CD4-positive, alpha-beta T cell (primary cell): ENCODE data around the gene CHD5. TPM values are rescaled to one million over a fixed set of nuclear protein-coding genes. Genes with fewer than 3 reads are reported as not detected.

Experiments
- ATAC-seq: fragments of 200-7000 bp; cut with Tn5 transposase; one replicate; pipeline ENCODE4 v1.10.0; 2022; ENCODE audit warnings: mild to moderate bottlenecking; ENCODE audit not compliant: poor library complexity
- CTCF ChIA-PET: fragments of 350-600 bp; sonication (Branson Sonifier 250); formaldehyde crosslinking; loops from one replicate; lab custom pipeline; 2021; ENCODE audit warnings: antibody characterized with exemption, inconsistent platforms; lab: Charles Lee
- POLR2A ChIA-PET: fragments of 350-600 bp; sonication (Branson Sonifier 250); formaldehyde crosslinking; loops from one replicate; lab custom pipeline; 2021; ENCODE audit warnings: antibody characterized with exemption, inconsistent platforms; lab: Charles Lee
- DNase-seq, 14 experiments: peaks; one replicate each; pipeline ENCODE4 v3.0.0-alpha.2; 2013 to 2020; ENCODE audit warnings: mixed read lengths in 2 of 14
- H3K27ac ChIP-seq, 2 donors: one replicate each; pipeline versions ENCODE4 v1.5.1 to v1.7.0; 2013; ENCODE audit warnings: low read length in 2 of 2, low read depth in 1 of 2, mild to moderate bottlenecking in 1 of 2
- H3K27me3 ChIP-seq, 2 experiments: 1 replicate in 1 of 2; 2 replicates in 1 of 2; pipeline versions ENCODE4 v1.6.1 to v1.7.0; 2013; ENCODE audit warnings: low read length in 2 of 2, control low read depth in 1 of 2, mild to moderate bottlenecking in 1 of 2, moderate library complexity in 1 of 2; ENCODE audit not compliant: insufficient read depth in 2 of 2, control insufficient read depth in 1 of 2
- H3K36me3 ChIP-seq: one replicate; pipeline ENCODE4 v1.6.1; 2013; ENCODE audit warnings: low read length, control low read depth; ENCODE audit not compliant: insufficient read depth
- H3K4me1 ChIP-seq: one replicate; pipeline ENCODE4 v1.6.1; 2013; ENCODE audit warnings: low read length, control low read depth; ENCODE audit not compliant: insufficient read depth
- H3K4me3 ChIP-seq: one replicate; pipeline ENCODE4 v1.5.1; 2013; ENCODE audit warnings: mild to moderate bottlenecking, low read length, moderate library complexity
- H3K9me3 ChIP-seq, 2 experiments: 1 replicate in 1 of 2; 2 replicates in 1 of 2; pipeline versions ENCODE4 v1.6.1 to v1.7.0; 2013; ENCODE audit warnings: low read length in 2 of 2, mild to moderate bottlenecking in 2 of 2, control low read depth in 1 of 2, moderate library complexity in 1 of 2; ENCODE audit not compliant: control insufficient read depth in 1 of 2, insufficient read depth in 1 of 2
- H3K27ac Mint-ChIP-seq: one replicate; pipeline ENCODE4 v1.8.0; 2020; ENCODE audit warnings: mixed read lengths
- H3K27me3 Mint-ChIP-seq: one replicate; pipeline ENCODE4 v1.8.0; 2021; ENCODE audit warnings: mixed read lengths
- H3K36me3 Mint-ChIP-seq: one replicate; pipeline ENCODE4 v1.8.0; 2021; ENCODE audit warnings: low read depth, mixed read lengths
- H3K4me1 Mint-ChIP-seq: one replicate; pipeline ENCODE4 v1.8.0; 2021; ENCODE audit warnings: low read depth, mixed read lengths
- H3K4me3 Mint-ChIP-seq: one replicate; pipeline ENCODE4 v1.8.0; 2020; ENCODE audit warnings: mild to moderate bottlenecking, mixed read lengths
- H3K9me3 Mint-ChIP-seq: one replicate; pipeline ENCODE4 v1.8.0; 2020; ENCODE audit warnings: mixed read lengths
- intact Hi-C, 2 experiments: fragments of 100-400 bp; cut with DNase I in 1 of 2; cut with micrococcal nuclease in 1 of 2; formaldehyde crosslinking; loops; one replicate each; pipeline versions ENCODE4 v1.15.1 to v1.9.0; 2023 to 2025; cut with DNase I, micrococcal nuclease
- total RNA-seq, 174 experiments: library from RNA in 2 of 174; stranded (reverse) in 2 of 174; gene quantifications; one replicate each; pipeline ENCODE4 v1.2.3 and lab custom pipeline; 2021 to 2026
- TF ChIP-seq, protein P1 (sequence below): fragments of 200-600 bp; IDR thresholded peaks from one replicate; pipeline ENCODE4 v1.8.0; 2022; ENCODE audit warnings: antibody characterized with exemption, mild to moderate bottlenecking

Gene CHD5
- total RNA-seq, 2 experiments from 2014 or later = 0.25 to 0.34 TPM

DNA sequence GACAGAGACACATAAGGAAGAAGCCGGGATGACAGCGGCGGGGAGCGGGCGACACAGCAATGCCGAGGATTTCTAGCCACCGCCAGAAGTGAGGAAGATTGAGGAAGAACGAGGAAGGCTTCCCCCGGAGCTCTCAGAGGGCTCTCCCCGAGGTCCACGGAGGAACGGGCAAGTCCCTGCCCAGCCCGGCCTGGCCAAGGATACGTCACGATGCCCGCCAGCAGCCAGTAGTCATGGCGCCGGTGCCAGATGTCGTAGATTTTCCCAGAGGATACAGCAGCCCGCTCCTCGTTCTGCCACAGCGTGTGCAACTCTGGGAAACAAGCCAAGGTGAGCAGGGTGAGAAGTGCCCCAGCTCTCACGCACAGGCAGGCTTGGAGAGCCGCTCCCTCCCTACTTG, 68.5 kb downstream of the CHD5 start:
- no peak overlapping the region for H3K27ac Mint-ChIP-seq
- no peaks in the 10 kb centered on the region for H3K4me1 ChIP-seq
- H3K9me3 Mint-ChIP-seq = no peaks in the 10 kb centered on the region
- no peak overlapping the region for H3K27ac ChIP-seq
- no peaks in the 10 kb centered on the region for H3K27me3 Mint-ChIP-seq
- TF ChIP-seq, protein P1, sequence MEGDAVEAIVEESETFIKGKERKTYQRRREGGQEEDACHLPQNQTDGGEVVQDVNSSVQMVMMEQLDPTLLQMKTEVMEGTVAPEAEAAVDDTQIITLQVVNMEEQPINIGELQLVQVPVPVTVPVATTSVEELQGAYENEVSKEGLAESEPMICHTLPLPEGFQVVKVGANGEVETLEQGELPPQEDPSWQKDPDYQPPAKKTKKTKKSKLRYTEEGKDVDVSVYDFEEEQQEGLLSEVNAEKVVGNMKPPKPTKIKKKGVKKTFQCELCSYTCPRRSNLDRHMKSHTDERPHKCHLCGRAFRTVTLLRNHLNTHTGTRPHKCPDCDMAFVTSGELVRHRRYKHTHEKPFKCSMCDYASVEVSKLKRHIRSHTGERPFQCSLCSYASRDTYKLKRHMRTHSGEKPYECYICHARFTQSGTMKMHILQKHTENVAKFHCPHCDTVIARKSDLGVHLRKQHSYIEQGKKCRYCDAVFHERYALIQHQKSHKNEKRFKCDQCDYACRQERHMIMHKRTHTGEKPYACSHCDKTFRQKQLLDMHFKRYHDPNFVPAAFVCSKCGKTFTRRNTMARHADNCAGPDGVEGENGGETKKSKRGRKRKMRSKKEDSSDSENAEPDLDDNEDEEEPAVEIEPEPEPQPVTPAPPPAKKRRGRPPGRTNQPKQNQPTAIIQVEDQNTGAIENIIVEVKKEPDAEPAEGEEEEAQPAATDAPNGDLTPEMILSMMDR = no peak
- H3K4me3 Mint-ChIP-seq = no peak overlapping the region
- peak in 1 of 14 experiments; percentile 2 for DNase-seq
- ChIA-PET CTCF (no interaction called here), POLR2A (no interaction called here)
- ATAC-seq = no peak
- H3K36me3 Mint-ChIP-seq = no peaks in the 10 kb centered on the region
- no peaks in the 10 kb centered on the region for H3K27me3 ChIP-seq
- peaks cover 0 to 5% of the 10 kb centered on the region in 2 experiments for H3K9me3 ChIP-seq
- H3K36me3 ChIP-seq = no peaks in the 10 kb centered on the region
- intact Hi-C loops = no loop called here
- no peak overlapping the region for H3K4me3 ChIP-seq
- no peaks in the 10 kb centered on the region for H3K4me1 Mint-ChIP-seq

DNA sequence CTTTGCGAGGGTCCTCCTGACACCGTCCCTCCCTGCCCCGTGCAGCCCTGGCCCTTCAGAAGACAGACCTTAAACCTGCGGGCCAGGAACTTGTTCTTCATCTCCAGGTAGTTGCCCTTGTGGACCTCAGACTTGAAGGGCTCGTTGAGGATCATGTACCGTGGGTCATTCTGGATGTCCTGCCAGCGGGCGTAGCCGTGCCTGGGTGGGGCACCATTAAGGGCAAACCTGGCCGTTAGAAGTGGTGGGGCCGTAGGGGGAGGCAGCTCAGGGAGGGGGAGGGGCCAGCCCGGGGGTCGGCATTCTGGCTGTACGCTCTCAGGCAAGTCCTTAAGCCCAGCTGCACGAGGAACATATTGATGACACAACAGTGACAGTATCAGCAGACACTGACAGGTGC, 69.8 kb downstream of the CHD5 start:
- H3K36me3 Mint-ChIP-seq = no peaks in the 10 kb centered on the region

DNA sequence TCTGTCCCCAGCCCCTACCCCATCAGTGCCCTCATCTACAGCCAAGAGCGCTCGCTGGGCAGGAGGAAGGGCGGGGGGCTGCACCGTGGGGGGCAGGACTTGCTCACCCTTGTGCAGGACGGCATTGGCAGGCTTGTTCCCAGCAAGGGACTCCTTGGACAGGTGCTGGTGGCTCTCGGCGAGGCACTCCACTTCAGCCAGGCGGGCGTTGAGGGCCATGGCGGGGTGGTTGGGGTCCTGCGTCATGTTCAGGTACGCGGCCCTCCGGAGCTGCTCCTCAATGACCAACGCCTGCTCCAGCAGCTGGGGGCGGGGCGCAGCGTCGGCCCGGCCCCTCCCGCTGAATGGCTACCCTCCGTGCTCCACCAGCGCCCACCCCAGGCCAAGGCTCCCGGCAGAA, 70.4 kb downstream of the CHD5 start:
- Mint-ChIP-seq H3K27me3 (peaks cover 6% of the 10 kb centered on the region), H3K9me3 (no peaks in the 10 kb centered on the region), H3K4me3 (no peak overlapping the region), H3K4me1 (no peaks in the 10 kb centered on the region), H3K27ac (no peak overlapping the region), H3K36me3 (no peaks in the 10 kb centered on the region)
- no peak overlapping the region for H3K4me3 ChIP-seq
- no peaks in the 10 kb centered on the region for H3K4me1 ChIP-seq
- no peaks in the 10 kb centered on the region for H3K27me3 ChIP-seq
- POLR2A ChIA-PET = no interaction called here
- intact Hi-C loops = loop anchor here (2.0 to 5.0 kb wide), 2 partner anchors 135 to 138 kb away; partner anchors contain the start of gene HES3 (in 1 of the 2)
- ATAC-seq = no peak
- DNase-seq = no peak
- peaks cover 0 to 5% of the 10 kb centered on the region in 2 experiments for H3K9me3 ChIP-seq
- no peaks in the 10 kb centered on the region for H3K36me3 ChIP-seq
- CTCF ChIA-PET = no interaction called here
- TF ChIP-seq, protein P1 = no peak
- no peak overlapping the region for H3K27ac ChIP-seq

More for the DNA sequence above, 69.8 kb downstream of the CHD5 start:
- Histone ChIP-seq H3K9me3 (peaks cover 0 to 5% of the 10 kb centered on the region in 2 experiments), H3K4me1 (no peaks in the 10 kb centered on the region), H3K4me3 (no peak overlapping the region), H3K27ac (no peak overlapping the region), H3K27me3 (no peaks in the 10 kb centered on the region), H3K36me3 (no peaks in the 10 kb centered on the region)
- Mint-ChIP-seq H3K27ac (no peak overlapping the region), H3K4me1 (no peaks in the 10 kb centered on the region), H3K27me3 (no peaks in the 10 kb centered on the region), H3K9me3 (no peaks in the 10 kb centered on the region), H3K4me3 (no peak overlapping the region)
- POLR2A ChIA-PET = no interaction called here
- intact Hi-C loops = no loop called here
- ATAC-seq (no peak), DNase-seq (no peak)
- CTCF ChIA-PET = no interaction called here
- TF ChIP-seq, protein P1 = no peak
